Measurements from ENCODE around the gene POU3F2.

Gene POU3F2

GRCh38 chr6:98875375-98875774 is 41.0 kb downstream of the POU3F2 start:
- H3K27me3 ChIP-seq (ENCODE audit: control insufficient read depth, low read length), result no peaks in the 10 kb centered on the region
- H3K36me3 ChIP-seq (ENCODE audit: control insufficient read depth, low read length), result peaks cover 6% of the 10 kb centered on the region
- H3K4me1 ChIP-seq (ENCODE audit: control insufficient read depth, low read length), result no peaks in the 10 kb centered on the region
- H4K20me1 ChIP-seq (ENCODE audit: control insufficient read depth, insufficient read depth, low read depth, low read length), result no peaks in the 10 kb centered on the region
- H3K4me2 ChIP-seq (ENCODE audit: low read length), result no peak overlapping the region
- H3K4me3 ChIP-seq (ENCODE audit: low read length), result no peak overlapping the region
- no peak overlapping the region for H3K27ac ChIP-seq (ENCODE audit: low read depth, low read length)
- H3K79me2 ChIP-seq (ENCODE audit: control insufficient read depth, low read length), result no peaks in the 10 kb centered on the region
- no peaks in the 10 kb centered on the region for H3F3A ChIP-seq (ENCODE audit: control insufficient read depth, insufficient read depth)
- H3K9me2 ChIP-seq (replicated peaks; ENCODE audit: control insufficient read depth, low read length), result no peaks in the 10 kb centered on the region
- TF ChIP-seq EZH2phosphoT487 (IDR thresholded peaks at IDR 0.05; ENCODE audit: borderline replicate concordance, low read length), result no peak
- TF ChIP-seq, protein P1, sequence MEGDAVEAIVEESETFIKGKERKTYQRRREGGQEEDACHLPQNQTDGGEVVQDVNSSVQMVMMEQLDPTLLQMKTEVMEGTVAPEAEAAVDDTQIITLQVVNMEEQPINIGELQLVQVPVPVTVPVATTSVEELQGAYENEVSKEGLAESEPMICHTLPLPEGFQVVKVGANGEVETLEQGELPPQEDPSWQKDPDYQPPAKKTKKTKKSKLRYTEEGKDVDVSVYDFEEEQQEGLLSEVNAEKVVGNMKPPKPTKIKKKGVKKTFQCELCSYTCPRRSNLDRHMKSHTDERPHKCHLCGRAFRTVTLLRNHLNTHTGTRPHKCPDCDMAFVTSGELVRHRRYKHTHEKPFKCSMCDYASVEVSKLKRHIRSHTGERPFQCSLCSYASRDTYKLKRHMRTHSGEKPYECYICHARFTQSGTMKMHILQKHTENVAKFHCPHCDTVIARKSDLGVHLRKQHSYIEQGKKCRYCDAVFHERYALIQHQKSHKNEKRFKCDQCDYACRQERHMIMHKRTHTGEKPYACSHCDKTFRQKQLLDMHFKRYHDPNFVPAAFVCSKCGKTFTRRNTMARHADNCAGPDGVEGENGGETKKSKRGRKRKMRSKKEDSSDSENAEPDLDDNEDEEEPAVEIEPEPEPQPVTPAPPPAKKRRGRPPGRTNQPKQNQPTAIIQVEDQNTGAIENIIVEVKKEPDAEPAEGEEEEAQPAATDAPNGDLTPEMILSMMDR (IDR thresholded peaks at IDR 0.05; ENCODE audit: low read depth, low read length, poor library complexity, severe bottlenecking), result no peak
- no peaks in the 10 kb centered on the region for H3K9me3 ChIP-seq (ENCODE audit: control insufficient read depth, insufficient read depth, low read length)

- H3K4me1 ChIP-seq (ENCODE audit: control insufficient read depth, low read length), result no peaks in the 10 kb centered on the region
- no peaks in the 10 kb centered on the region for H4K20me1 ChIP-seq (ENCODE audit: control insufficient read depth, insufficient read depth, low read depth, low read length)
- no peaks in the 10 kb centered on the region; the same call in 1 of the 2 replicates for H3K36me3 ChIP-seq (ENCODE audit: control insufficient read depth, low read length)
- H3K27ac ChIP-seq (ENCODE audit: low read depth, low read length), result no peak overlapping the region
- no peaks in the 10 kb centered on the region for H3K9me3 ChIP-seq (ENCODE audit: control insufficient read depth, insufficient read depth, low read length)
- H3K4me3 ChIP-seq (ENCODE audit: low read length), result no peak overlapping the region
- no peak for TF ChIP-seq EZH2phosphoT487 (IDR thresholded peaks at IDR 0.05; ENCODE audit: borderline replicate concordance, low read length)
- TF ChIP-seq, protein P1 (IDR thresholded peaks at IDR 0.05; ENCODE audit: low read depth, low read length, poor library complexity, severe bottlenecking), result no peak
- H3K4me2 ChIP-seq (ENCODE audit: low read length), result no peak overlapping the region
- no peaks in the 10 kb centered on the region for H3K79me2 ChIP-seq (ENCODE audit: control insufficient read depth, low read length)
- H3K9me2 ChIP-seq (replicated peaks; ENCODE audit: control insufficient read depth, low read length), result no peaks in the 10 kb centered on the region
- H3F3A ChIP-seq (ENCODE audit: control insufficient read depth, insufficient read depth), result no peaks in the 10 kb centered on the region
- no peaks in the 10 kb centered on the region for H3K27me3 ChIP-seq (ENCODE audit: control insufficient read depth, low read length)
Measured at GRCh38 chr6:98877250-98877649, 42.9 kb downstream of the POU3F2 start.

- Histone ChIP-seq H3K4me3 (ENCODE audit: low read length) (no peak overlapping the region), H3K79me2 (ENCODE audit: control insufficient read depth, low read length) (no peaks in the 10 kb centered on the region), H4K20me1 (ENCODE audit: control insufficient read depth, insufficient read depth, low read depth, low read length) (no peaks in the 10 kb centered on the region), H3K27me3 (ENCODE audit: control insufficient read depth, low read length) (no peaks in the 10 kb centered on the region), H3K27ac (ENCODE audit: low read depth, low read length) (no peak overlapping the region), H3K4me1 (ENCODE audit: control insufficient read depth, low read length) (no peaks in the 10 kb centered on the region), H3K4me2 (ENCODE audit: low read length) (no peak overlapping the region), H3K9me3 (ENCODE audit: control insufficient read depth, insufficient read depth, low read length) (no peaks in the 10 kb centered on the region), H3K9me2 (replicated peaks; ENCODE audit: control insufficient read depth, low read length) (no peaks in the 10 kb centered on the region), H3F3A (ENCODE audit: control insufficient read depth, insufficient read depth) (no peaks in the 10 kb centered on the region), H3K36me3 (ENCODE audit: control insufficient read depth, low read length) (peaks cover 4% of the 10 kb centered on the region)
- TF ChIP-seq, protein P1 (IDR thresholded peaks at IDR 0.05; ENCODE audit: low read depth, low read length, poor library complexity, severe bottlenecking), result no peak
- no peak for TF ChIP-seq EZH2phosphoT487 (IDR thresholded peaks at IDR 0.05; ENCODE audit: borderline replicate concordance, low read length)
Measured at GRCh38 chr6:98880486-98880885, 46.1 kb downstream of the POU3F2 start.

DNA sequence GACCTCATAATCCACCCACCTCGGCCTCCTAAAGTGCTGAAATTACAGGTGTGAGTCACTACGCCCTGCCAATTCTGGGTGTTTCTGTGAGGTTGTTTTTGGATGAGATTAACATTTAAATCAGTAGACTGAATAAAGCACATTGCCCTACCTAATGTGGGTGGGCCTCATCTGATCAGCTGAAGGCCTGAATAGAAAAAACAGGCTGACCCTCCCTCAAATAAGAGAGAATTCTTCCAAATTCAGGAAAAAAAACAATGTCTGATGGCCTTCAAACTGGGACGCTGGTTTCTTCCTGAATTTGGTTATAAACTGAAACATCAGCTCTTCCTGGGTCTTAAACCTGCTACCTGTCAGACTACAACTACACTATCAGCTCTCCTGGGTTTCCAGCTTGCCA is 51.0 kb downstream of the POU3F2 start:
- Histone ChIP-seq H3K9me2 (replicated peaks; ENCODE audit: control insufficient read depth, low read length) (no peaks in the 10 kb centered on the region), H3F3A (ENCODE audit: control insufficient read depth, insufficient read depth) (no peaks in the 10 kb centered on the region), H3K36me3 (ENCODE audit: control insufficient read depth, low read length) (peaks cover 15% of the 10 kb centered on the region), H3K9me3 (ENCODE audit: control insufficient read depth, insufficient read depth, low read length) (no peaks in the 10 kb centered on the region), H4K20me1 (ENCODE audit: control insufficient read depth, insufficient read depth, low read depth, low read length) (no peaks in the 10 kb centered on the region), H3K79me2 (ENCODE audit: control insufficient read depth, low read length) (no peaks in the 10 kb centered on the region), H3K4me1 (ENCODE audit: control insufficient read depth, low read length) (no peaks in the 10 kb centered on the region), H3K27ac (ENCODE audit: low read depth, low read length) (no peak overlapping the region), H3K4me2 (ENCODE audit: low read length) (no peak overlapping the region), H3K4me3 (ENCODE audit: low read length) (no peak overlapping the region), H3K27me3 (ENCODE audit: control insufficient read depth, low read length) (no peaks in the 10 kb centered on the region)
- TF ChIP-seq EZH2phosphoT487 (IDR thresholded peaks at IDR 0.05; ENCODE audit: borderline replicate concordance, low read length), result no peak
- TF ChIP-seq, protein P1 (IDR thresholded peaks at IDR 0.05; ENCODE audit: low read depth, low read length, poor library complexity, severe bottlenecking), result no peak
